Measurements from ENCODE around the gene EXOC7.

Gene EXOC7

GRCh38 chr17:76119409-76120371, 16.1 kb upstream of the EXOC7 start:
- no peak for DNase-seq

GRCh38 chr17:76115138-76115754, 11.7 kb upstream of the EXOC7 start:
- DNase-seq = no peak

GRCh38 chr17:76111956-76112355, 8.4 kb upstream of the EXOC7 start:
- DNase-seq = no peak

- no peak for DNase-seq
Measured at GRCh38 chr17:76107509-76107908, 3.9 kb upstream of the EXOC7 start.

- DNase-seq = no peak
Measured at GRCh38 chr17:76106703-76107102, 3.1 kb upstream of the EXOC7 start.

GRCh38 chr17:76104896-76105231, 1.3 kb upstream of the EXOC7 start:
- DNase-seq = no peak

GRCh38 chr17:76104140-76104895, 731 bp upstream of the EXOC7 start:
- DNase-seq = no peak

- no peak for DNase-seq
Measured at GRCh38 chr17:76102944-76103273, 678 bp downstream of the EXOC7 start.

- DNase-seq = no peak
Measured at GRCh38 chr17:76097716-76098295, 5.8 kb downstream of the EXOC7 start.

- no peak for DNase-seq
Measured at GRCh38 chr17:76095943-76096342, 7.6 kb downstream of the EXOC7 start.

GRCh38 chr17:76094046-76094445, 9.5 kb downstream of the EXOC7 start:
- no peak for DNase-seq

- no peak for DNase-seq
Measured at GRCh38 chr17:76092526-76093413, 10.8 kb downstream of the EXOC7 start.

- no peak for DNase-seq
Measured at GRCh38 chr17:76091526-76092286, 11.9 kb downstream of the EXOC7 start.

GRCh38 chr17:76090517-76091129, 13.0 kb downstream of the EXOC7 start:
- no peak for DNase-seq

- DNase-seq = no peak
Measured at GRCh38 chr17:76089680-76090516, 13.7 kb downstream of the EXOC7 start.

GRCh38 chr17:76088868-76089576, 14.6 kb downstream of the EXOC7 start:
- no peak for DNase-seq

- DNase-seq = no peak
Measured at GRCh38 chr17:76088041-76088867, 15.3 kb downstream of the EXOC7 start.

GRCh38 chr17:76087531-76087930, 16.1 kb downstream of the EXOC7 start:
- no peak for DNase-seq

- no peak for DNase-seq
Measured at GRCh38 chr17:76086384-76086783, 17.2 kb downstream of the EXOC7 start.

Measured in stimulated activated CD4-positive, alpha-beta T cell treated with anti-CD3 and anti-CD28 coated beads, Interleukin-4, amount 100 ng/mL, for 24 hours (primary cell).